Testis (tissue), 2 donors: Measurements from ENCODE around the gene DGKB.

Experiments
- CTCF ChIP-seq, 3 experiments: fragments of 450-650 bp in 2 of 3; fragments of 200-600 bp in 1 of 3; sonication (generic) in 1 of 3; IDR thresholded peaks; one replicate each; pipeline ENCODE4 v1.5.1; 2016 to 2019; ENCODE audit warnings: antibody characterized with exemption in 3 of 3, mild to moderate bottlenecking in 2 of 3, moderate library complexity in 1 of 3
- POLR2A ChIP-seq: fragments of 450-650 bp; IDR thresholded peaks from one replicate; pipeline ENCODE4 v1.6.1; 2017; ENCODE audit warnings: antibody characterized with exemption, mild to moderate bottlenecking, moderate library complexity

GRCh38 chr7:14687241-14687640 is 215.3 kb downstream of the DGKB start:
- TF ChIP-seq CTCF (IDR thresholded peaks at IDR 0.05) (no peak), POLR2A (no peak)
